GM21825 (cell line): Measurements from ENCODE around the gene EEF2.
"Not testable (repeated sequence)": the region's sequence is repeated elsewhere in the genome, so short reads cannot be mapped to it uniquely, and the experiment has no call there.

Experiments
- ATAC-seq: cut with Tn5 transposase; IDR thresholded peaks from one replicate; pipeline ENCODE4 v1.9.1; 2021; ENCODE audit warnings: mild to moderate bottlenecking, moderate library complexity; ENCODE audit not compliant: unreplicated experiment

Gene EEF2

DNA sequence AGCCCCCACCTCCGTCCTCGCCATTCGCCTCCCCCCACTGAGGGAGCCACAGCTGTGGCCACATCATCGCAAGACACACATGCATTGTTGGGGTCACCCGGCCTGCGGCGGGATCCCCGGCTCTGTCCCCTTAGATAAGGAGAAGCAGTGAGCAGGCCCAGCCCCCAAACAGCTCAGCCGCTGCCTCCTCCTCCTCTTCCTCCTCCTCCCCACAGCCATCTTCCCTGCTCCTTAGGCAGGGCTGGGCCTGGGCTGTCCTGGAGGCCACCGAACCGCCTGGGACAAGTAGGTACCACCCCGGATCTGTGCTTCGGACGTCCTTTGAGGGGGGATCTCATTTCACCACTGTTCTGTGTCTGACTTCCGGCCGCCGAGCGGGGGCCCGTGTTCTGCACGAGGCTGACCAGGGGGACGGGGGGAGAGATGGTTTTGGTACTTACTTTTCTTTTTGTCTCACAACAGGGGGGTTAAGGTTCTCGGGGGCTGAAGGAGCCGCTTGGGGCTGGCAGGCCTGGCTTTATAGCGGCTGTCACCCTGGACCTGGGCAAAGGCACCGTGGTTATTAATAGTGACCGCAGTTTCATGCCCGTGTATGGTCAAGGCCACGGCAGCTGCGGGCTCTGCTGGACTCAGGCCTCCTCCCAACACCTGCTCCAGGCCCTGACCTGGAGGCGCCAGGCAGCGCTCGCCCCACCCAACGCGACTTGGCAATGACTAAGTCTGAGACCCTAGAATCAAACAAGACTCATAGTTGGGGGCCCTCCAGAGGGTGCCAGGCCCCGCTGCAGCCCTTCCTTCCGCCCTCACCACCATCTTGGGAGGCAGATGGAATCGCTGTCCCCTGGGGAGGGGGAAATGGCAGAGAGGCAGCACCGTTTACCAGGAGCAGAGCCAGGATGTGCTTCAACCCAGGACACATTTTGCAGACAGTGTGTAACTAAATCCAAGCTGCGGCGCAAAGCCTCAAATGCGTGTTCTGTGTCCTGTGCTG is 34.1 kb downstream of the EEF2 start:
- ATAC-seq = no peak

DNA sequence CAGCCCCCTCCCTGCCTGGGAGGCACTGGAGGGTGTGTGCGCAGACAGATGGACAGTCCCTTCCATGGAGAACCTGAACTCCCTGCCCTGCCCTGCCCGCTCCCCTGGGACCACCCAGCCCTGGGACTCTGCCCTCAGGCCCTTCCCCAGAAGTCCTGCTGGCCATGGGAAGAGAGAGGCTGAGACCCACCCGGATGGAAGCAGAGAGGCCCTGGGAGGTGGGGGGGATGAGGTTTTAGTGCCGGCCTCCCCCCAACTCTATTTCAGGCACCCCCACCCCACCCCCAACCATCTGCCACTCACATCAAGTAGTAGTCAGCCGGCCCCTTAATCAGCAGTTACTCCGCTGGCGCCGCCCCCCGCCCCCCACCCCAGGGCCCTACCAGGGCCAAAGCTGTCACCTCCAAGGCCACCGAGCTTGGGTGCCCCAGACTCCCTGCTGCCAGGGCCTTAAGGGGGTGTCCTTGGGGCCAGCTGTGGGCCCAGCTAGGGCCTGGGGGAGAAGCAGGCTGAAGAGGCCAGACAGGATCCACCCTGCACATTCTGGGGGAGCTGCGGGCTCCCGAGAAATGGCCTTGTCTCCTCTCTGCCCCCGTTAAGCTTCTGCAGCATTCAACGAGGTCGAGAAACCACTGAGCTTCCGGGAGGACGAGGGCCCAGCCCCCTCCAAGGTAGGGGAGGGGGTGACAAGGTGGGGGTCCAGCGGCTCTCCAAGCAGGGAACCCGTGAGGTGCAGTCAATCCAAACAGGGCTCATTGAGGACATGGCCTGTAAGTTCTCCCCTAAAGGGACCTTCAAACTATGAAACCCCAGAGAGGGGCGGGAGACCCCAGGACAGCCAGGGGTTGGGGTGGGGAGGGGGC is 35.0 kb downstream of the EEF2 start:
- no peak for ATAC-seq

DNA sequence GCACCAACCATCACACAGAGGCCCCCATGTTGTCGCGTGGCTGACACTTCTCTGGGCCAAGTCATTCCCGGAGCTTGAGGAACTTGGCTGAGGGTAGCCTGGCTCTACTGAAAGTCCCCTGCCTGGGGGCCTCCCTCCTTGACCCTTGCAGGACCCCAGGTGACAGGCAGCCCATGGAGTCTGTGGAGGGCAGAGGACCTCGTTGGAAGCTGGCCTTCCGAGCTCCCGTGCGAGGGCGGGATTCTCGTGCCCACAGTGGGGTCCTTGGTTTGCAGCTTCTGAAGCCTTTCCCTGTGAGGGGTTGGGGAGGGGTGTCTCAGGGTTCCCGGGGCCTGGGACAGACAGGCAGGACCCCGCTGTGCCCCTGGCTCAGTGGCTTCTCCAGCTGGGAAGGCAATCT is 36.0 kb downstream of the EEF2 start:
- no peak for ATAC-seq

DNA sequence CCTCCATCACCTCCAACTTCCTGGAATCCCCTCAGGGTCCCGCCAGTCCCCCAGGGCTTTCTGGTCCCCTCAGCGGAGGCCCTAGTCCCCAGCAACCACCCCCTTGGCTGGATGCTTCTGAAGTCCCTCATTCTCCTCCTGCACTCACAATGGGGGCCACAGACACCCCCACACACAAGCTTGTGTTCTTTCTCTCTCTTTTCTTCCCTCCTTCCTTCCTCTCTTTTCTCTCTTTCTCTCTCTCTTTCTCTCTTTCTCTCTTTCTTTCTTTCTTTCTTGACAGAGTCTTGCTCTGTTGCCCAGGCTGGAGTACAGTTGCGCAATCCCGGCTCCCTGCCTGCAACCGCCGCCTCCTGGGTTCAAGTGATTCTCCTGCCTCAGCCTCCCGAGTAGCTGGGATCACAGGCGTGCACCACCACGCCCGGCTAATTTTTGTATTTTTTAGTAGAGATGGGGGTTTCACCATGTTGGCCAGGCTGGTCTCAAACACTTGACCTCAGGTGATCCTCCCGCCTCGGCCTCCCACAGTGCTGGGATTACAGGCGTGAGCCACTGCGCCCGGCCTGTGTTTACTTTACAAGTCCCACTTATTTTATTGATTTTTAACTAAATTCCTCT is 37.8 kb downstream of the EEF2 start:
- ATAC-seq = not testable (repeated sequence)

DNA sequence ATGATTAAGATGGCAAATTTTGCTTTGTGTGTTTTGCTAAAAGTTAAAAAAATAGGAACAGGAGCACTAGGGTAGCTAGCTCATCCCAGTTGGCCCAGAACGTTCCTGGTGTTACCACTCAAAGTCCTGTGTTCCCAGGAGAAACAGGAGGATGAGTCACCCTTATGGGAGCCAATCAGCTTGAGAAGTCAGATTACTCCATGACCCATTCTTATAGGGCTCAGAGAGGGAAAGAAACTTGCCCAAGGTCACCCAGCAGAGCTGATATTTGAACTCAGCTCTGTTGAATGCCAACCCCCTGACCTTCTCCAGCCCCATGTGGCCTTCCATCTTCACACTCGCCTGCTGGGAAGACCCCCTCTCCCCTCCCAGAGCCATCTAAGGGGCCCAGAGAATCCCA is 39.4 kb downstream of the EEF2 start:
- no peak for ATAC-seq

DNA sequence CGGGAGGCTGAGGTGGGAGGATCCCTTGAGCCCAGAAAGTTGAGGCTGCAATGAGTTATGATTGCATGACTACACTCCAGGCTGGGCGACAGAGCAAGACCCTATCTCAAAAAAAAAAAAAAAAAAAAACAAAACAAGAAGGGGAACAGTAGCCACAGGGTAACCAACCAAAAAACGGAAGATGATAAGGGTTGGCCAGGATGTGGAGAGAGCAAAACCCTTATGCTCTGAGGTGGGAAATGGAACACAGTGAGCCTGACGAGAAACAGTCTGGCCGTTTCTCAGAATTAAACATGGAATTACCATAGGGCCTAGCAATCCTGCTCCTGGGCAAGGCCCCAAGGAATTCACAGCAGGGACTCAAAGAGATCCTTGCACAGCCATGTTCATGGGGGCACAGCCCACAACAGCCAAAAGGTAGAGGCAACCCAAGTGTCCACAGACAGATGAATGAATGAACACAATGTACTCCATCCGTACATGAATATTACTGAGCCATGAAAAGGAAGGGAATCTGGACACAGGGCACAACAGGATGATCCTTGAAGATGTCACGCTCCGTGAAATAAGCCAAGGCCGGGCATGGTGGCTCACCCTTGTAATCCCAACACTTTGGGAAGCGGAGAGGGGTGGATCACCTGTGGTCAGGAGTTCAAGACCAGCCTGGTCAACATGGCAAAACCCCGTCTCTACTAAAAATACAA is 41.1 kb downstream of the EEF2 start:
- ATAC-seq = no peak

DNA sequence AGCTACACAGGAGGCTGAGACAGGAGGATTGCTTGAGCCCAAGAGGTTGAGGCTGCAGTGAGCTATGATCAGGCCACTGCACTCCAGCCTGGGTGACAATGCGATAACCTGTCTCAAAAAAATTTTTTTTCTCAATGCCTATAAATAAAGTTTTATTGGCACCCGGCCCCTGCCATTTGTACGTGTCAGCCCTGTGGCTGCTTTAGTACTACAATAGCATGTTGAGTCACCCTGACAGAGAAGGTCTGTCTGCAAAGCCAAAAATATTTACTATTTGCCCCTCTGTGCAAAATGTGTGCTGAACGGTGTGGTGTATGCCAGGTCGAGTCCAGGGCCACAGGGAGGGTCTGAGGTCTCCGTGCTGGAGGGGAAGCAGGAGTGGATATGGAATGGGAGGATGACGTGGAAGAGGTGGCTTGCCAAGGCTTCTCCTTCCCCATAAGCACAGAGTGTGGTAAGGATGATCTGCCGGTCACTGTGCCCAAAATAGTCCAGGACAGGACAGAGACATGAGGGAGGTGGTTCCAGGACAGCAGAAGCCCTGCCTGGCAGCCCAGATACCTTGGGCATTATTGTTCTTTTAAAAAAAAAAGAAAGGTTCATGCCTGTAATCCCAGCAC is 42.4 kb downstream of the EEF2 start:
- no peak for ATAC-seq

DNA sequence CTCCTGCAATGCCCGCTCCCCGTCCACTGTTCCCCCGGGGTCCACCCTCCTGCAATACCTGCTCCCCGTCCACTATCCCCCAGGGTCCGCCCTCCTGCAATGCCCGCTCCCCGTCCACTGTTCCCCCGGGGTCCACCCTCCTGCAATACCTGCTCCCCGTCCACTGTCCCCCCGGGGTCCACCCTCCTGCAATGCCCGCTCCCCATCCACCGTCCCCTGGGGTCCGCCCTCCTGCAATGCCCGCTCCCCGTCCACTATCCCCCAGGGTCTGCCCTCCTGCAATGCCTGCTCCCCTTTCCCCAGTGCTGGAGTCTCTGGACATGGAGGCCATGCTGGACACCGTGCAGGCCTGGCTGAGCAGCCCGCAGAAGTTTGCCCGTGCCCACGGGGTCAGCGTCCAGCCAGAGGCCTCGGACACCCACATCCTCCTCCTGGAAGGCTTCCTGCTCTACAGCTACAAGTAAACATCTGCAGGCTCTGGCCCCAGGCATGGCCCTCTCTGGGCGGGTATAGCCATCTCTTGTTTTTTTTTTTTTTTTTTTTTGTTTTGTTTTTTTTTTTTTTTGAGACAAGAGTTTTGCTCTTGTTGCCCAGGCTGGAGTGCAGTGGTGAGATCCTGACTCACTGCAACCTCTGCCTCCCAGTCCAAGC is 46.8 kb downstream of the EEF2 start:
- not testable (repeated sequence) for ATAC-seq

DNA sequence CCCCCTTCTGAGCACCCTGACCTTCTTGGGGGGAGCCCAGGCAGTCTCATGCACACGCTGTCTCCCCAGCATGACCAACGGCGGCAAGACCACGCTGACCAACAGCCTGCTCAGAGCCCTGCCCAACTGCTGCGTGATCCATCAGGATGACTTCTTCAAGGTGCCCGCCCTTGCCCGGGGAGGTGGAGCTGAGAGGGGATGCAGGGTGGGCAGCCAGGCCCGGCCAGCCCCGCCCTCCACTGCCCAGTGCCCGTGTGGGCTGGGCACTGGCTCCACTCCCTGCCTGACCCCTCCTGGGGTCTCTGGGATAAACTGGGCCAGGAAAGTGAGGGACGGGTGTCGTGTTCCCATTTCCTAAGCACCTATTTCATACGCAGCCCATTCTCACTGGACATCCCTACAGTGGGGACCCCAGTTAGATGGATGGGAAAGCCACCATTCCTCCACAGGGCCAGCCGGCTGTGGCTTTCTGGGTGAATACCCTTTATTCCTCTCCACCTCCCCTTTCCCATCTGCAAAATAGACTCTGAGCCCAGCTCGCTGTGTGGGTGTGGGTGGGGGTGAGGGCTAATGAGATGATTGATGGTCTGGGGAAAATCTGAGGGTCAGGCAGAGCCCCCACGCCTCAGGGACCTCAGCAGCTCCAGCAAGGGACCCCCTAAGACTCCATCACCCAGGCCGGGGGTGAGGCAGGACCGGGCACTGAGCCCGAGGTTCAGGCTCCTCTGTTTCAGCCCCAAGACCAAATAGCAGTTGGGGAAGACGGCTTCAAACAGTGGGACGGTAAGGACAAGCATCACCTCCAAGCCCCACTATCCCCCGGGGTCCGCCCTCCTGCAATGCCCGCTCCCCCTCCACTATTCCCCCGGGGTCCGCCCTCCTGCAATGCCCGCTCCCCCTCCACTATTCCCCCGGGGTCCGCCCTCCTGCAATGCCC is 48.5 kb downstream of the EEF2 start:
- no peak for ATAC-seq

DNA sequence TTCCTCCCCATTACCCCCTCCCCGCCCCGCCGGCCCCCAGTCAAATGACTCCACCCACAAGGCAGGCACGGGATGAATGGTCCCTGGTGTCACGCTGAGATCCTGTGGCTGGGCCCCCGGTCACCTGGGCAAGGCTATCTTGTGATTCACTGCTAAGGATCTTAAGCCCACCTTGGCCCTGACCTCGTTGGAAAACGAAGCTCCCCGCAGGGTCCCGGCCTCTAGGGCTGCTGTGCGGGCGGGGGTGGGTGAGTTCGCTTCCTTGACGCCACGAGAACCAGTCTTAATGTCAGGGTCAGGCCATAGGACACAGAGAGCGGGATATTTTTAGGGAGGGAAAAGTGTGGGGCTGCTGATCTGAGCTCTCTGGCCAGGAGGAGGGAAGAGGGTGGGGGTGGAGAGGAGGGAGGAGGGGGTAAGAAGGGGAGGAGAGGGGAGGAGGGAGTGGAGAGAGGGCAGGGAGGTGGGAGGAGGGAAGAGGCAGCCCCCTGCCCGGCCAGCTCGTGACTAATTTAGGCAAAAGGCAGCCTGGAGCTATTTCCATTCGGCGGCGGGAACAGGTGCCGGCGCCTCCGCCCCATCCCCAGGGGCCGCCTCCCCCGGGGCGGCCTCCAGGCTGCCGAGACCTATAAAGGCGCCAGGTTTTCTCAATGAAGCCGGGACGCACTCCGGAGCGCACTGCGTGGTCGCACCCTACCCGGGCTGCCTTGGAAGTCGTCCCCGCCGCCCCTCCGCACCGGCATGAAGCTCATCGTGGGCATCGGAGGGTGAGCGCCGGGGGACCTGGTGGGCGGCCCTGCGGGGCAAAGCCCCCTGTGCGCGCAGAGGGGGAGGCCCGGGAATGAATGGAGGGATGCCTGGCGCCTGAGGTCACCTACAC is 52.1 kb downstream of the EEF2 start, which contains the start of gene NMRK2:
TSS of gene NMRK2 (plus strand) at position 139 of the 880 bp plus-strand sequence. CDS start at position 742, 603 bp downstream.
- ATAC-seq = no peak

DNA sequence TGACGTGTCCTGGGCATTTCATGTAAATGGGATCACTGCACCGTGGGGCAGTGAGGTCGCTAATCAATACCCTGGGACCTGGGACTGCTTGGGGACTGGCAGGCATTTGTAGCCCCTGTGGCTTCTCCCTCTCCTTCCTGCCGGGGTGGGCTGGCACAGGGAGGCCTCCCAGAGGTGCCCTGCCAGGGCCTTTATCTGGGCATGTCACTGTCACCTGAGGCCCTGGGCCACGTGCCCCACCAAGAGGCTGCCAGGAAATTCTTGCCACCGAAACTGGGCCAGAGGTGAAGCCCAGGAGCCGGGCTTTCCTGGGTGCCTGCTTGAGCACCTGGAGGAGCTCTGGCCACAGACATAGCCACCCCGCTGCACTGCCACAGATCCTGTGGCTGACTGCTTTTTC is 54.2 kb downstream of the EEF2 start:
- ATAC-seq = no peak
